SH-SY5Y (cell line): ENCODE measurements around the gene UBE2E1.

Source experiments
- GATA2 ChIP-seq: IDR thresholded peaks from 2 replicates; pipeline ENCODE4 v1.6.1; 2011; ENCODE audit warnings: mild to moderate bottlenecking, low read depth, low read length
- GATA3 ChIP-seq: IDR thresholded peaks from 2 replicates; pipeline ENCODE4 v1.6.1; 2011; ENCODE audit warnings: low read depth, mild to moderate bottlenecking, low read length, moderate library complexity

DNA sequence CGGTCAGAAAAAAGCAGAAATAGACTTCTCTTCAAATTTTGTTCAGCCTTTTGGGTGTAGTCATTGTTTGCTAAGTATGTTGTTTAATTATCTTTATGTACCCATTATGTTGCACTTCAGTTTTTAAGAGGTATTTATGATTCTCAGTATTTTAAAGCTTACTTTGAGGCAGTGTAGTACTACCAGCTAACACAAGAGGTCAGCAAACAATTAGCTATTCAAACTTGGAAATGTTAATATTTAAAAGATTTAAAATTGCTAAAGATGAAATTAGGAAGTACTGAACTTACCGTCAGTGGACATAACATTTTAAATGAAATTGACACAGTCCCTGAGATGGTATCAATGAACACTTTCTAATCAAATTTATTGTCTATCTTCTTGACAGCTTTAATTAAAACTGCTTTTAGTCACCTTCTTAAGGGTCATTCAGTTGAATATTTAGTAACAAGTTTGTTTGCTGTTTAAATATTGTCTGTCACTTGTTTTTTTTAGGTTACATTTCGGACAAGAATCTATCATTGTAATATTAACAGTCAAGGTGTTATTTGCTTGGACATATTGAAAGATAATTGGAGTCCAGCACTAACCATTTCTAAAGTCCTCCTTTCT lies 83.0 kb downstream of the UBE2E1 start:
- TF ChIP-seq GATA2 (no peak), GATA3 (no peak)
